GM21447 (cell line): ENCODE data around the gene PRSS58.

ENCODE experiments used
- ATAC-seq: cut with Tn5 transposase; IDR thresholded peaks from one replicate; pipeline ENCODE4 v1.9.1; 2021; ENCODE audit not compliant: unreplicated experiment

Gene PRSS58

GRCh38 chr7:142228537-142229104 is 29.2 kb downstream of the PRSS58 start:
- no peak for ATAC-seq
